GM21423 (cell line): Measurements from ENCODE around the gene ADCY7.

ENCODE experiments used
- ATAC-seq: cut with Tn5 transposase; IDR thresholded peaks from one replicate; pipeline ENCODE4 v1.9.1; 2021; ENCODE audit warnings: mild to moderate bottlenecking, moderate library complexity; ENCODE audit not compliant: unreplicated experiment

The ADCY7 gene

DNA sequence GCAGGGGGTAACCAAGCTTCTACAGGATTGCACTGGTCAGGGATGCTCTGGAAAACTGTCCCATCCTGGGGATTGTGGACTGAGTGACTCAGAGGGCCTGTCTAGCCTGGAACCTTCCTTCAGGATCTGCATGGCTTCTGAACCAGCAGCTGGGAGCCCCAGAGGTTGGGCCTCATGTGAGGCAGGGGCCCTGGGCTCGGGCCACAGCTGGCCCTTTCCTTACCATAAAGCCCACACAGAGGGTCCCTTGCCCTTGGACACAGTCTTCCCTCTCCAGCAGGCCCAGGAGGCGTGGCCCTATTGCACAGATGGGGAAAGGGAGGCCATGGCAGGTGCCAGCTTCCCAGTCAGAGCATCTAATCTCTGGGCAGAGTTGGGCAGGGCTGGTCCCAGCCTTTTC lies 30.5 kb downstream of the ADCY7 start:
- no peak for ATAC-seq

DNA sequence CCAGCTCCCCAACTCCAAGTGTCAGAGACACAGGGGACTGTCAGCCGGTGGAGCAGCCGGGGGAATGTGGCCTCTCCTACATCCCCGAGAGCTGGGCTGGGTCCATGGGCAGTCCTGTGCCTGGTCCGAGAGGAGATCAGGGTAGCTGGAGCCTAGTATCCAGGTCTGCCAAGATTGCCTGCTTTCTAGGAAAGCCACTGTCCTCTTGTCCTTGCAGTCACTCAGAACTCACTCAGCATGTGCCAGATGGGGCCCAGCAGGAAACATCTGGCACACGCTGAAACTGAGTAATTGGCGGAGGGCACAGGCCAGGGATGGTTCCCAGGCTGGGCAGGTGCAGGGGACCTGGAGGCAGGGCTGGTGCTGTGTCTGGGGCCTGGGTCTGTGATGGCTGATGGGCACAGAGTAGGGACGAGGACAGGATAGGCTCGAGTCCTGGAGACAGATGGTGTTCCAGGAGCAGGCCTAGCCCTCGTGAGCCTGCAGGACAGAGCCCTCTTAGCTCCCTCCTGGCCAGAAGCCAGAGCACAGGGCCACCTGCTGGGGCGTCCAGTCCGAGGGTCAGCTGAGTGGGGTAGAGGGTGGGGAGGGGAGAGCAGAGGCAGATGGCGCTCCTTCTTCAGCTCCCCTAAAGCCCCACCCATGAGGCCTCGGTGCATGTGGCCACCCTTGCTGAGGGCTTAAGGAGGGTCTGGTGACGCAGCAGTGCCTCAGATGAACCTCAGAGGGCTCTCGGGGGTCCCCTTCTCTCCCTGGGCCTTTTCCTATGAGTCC lies 31.1 kb downstream of the ADCY7 start:
- ATAC-seq: no peak

DNA sequence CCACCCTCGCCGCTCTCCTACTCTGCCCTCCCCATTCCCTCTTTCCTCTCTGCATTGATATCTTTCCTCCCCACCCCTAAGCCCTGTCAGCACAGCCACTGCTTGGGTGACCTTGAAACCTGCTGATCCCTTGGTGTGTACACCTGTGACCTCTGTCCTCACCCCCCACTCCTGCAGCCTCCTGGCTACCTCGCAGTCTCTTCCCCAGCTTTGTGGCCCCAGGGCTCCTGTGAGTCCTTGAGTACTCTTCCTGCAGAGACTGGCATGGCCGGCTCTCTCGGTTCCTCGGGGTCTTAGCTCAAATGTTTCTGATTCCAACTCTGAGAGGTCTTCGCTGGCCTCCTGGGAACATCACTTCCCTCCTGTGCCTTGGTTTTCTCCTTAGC lies 31.7 kb downstream of the ADCY7 start:
- ATAC-seq: no peak

DNA sequence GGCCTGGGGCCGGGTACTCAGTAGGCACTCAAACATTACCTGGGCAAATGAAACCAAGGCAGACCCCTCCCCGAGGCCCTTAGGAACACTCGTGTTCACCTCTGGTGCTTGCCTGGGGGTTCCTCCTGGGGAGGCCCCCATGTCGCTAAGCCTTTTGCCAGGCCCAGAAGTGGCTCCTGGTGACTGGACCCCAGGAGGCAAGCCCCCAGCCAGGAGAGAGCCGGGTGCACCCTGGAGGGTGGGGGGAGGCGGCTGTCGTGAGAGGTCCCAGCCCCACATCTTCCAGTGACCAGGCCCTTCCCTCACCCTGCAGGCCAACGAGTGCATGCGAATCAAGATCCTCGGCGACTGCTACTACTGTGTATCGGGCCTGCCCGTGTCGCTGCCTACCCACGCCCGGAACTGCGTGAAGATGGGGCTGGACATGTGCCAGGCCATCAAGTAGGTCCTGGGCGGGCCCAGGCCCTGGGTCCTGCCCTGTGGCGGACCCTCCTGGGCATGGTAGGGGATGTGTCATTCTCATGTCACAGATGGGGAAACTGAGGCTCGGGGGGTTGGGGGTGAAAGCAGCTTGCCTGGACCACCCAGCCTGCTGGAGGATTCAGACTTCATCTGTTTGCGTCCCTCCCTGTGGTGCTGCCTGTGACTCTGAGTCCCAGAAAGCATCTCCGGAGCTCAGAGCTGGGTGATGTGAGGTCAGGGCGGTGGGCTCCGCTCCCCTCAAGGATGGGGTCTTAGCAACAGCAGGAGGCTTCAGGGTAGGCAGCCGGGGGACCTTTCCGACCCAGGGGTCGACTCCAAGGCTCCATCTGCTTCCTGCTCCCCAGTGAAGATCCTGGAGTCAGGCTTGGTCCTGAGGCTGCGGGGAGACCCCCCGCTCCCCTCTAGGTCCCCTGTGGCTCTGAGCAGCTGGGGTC lies 32.5 kb downstream of the ADCY7 start:
- no peak for ATAC-seq

DNA sequence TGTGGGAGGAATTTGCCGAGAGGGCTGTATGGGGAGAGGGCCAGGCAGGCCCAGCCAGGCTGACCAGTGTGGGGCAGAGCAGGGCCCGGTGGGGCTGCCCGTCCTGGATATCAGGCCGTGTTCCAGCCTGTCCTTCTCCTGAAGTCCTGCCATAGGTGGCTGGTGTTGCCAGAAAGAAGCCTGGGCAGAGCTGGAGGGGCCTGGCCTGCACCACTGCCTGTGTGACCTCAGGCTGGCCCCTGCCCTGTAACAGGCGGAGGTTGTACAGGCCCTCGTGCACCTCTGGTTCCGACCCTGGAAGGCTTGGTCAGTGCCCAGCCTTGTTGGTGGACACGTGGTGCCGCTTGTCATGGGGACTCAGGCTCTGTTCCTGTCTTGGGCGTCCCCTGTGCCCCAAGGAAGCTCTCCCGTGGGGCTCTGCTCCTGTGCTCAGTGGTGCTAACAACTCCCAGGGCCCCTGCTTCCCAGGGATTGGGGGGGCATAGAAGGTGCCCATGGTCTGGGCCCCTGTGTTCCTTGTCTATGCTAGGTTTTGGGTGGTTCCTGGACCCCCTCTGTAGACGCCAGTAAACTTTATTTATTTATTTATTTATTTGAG lies 33.3 kb downstream of the ADCY7 start:
- ATAC-seq: no peak

DNA sequence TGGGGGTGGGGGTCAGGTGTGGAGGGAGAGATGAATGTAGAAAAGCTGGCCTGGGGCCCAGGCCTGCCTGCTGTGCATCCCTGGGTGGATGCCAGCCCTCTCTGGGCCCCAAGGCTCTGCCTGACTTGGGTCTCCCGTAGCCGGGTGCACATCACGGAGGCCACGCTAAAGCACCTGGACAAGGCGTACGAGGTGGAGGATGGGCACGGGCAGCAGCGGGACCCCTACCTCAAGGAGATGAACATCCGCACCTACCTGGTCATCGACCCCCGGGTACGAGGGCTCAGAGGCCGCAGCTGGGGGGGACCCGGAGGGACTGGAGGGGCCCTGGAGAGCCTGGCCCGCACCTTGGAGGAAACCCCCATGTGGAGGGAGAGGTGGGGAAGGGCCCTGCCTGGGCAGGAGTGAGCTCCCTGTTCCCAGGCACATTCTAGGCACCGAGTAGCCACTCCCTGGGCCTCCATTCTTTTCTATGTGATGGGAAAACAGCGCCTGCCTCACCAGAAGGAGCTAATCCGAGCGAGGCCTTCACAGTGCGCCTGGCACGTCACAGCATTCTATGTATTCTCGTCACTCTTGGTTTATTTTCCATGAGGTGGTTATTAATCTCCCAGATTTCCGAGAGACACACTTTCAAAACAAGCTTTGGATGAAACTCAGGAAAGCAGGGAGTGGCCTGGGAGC lies 34.7 kb downstream of the ADCY7 start:
- ATAC-seq: no peak

DNA sequence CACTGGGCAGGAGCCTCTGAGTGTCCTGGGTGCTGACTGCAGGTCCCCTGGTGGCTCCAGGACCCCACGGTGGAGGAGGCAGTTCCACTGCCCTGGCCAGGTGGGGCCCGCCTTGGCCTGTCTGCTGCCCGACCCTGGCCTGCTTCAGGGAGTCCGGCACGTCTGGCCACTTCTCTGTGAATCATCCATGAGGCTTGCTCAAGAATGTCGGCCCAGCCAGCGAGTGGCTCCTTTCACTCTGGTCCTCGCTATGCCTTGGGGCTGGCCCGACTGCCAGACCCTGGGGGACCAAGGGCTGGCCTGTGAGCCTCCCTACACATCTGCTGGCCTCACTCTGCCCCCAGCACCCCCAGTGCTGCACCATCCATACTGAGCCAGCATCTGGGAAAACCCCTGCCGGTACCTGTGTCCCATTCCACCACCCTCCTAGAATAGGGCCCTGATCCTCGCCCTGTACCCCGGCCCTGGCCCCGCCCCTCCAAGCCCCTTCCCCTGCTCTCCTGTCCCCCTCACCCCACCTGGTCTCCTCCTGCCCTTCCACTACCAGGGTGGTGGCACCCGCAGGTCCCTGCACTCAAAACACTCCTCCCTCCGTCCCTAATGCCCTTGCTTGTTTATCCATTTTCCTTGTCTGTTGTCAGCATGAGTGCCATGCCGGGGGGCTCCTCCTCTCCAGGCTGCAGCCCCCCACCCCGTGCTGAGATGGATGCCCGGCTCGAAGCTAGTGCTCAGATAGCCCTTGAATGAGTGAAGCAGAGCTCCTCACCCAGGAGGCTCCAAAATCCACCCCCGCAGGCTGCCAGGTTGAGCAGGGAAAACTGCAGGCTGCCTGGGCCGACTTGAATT lies 35.5 kb downstream of the ADCY7 start:
- ATAC-seq: no peak

DNA sequence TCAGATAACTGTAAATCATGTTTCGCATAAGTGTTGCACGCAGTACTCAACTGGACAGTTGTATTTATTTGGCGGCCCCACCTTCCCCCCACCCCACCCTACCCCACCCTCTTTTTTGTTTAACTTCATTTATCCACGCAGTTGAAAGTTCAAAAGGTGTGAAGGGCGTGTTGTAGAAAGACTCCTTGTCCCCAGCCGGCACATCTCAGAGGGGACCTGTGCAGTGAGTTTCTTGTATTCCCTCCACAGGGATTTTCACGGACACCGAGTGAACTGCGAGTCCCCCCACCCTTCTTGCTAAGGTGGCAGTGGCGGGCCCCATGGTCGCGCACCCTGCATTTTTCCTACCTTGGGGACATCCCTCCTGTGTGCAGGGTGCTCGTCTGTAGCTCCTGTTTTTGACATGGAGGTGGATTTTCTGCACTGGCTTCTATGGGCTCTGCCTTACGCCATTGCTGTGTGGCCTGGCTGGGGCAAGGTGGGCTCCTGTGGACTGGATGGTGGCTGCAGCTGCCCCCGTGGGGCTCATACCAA lies 36.2 kb downstream of the ADCY7 start:
- no peak for ATAC-seq

DNA sequence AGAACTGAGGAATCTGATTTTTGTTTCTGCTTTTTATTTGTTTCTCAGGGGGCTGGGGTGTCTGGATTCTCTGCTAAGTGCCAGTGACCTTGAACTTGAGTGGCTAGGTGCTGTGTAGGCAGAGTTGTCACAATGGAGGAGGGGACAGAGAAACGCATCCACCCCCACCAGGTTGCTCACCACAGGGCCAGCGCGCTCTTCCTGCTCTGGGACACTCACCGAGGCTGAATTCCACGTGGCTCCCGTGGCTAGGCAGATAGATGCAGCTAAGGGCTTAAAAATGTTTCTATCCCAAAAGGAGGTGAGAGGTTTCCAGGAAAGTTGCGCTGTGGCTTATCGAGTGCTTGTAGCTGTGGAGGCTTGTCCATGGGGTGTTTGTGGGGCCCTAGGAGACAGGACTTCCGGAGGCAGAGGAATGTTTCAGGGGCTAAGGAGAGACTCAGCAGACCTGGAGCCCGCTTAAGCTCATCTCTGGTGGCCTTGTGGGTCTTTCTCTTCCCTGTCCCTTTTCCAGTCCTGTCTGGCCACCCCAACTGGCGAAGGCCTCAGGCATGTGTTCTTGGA lies 36.8 kb downstream of the ADCY7 start:
- no peak for ATAC-seq

DNA sequence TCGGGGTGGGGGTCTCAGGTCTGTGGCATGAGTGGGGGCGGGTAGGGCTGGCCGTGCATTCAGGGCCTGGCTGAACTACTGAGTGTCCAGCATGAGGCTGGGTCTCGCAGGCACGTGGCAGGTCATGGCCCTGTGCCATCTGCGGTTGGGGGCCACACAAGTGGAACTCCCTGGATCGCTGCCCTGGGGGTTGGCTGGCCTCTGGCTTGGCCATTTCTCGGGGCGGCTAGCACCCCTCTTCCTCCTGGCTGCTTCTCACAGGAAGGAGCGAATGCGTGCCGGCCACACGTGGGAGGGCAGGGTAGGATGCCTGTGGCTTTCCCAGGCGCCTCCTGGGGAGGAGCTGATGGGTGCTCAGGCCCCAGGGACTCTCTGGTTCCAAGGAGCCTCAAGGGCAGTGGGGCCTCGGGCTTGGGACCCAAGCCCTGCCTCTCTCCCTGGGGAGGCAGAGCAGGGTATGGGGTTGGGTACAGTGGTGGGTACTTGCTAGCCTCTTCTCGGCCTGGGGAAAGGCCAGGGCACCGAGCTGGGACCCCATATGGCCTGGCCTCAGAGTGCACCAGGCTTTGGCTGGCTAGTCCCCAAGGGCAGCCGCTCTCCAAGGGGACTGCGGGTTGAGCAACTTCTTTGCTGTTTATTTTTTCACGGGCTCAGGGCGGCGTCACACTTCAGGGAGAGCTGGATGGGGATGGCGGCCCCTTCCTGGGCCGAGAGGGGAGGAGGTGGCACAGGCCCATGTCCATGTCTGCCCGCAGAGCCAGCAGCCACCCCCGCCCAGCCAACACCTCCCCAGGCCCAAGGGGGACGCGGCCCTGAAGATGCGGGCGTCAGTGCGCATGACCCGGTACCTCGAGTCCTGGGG lies 37.5 kb downstream of the ADCY7 start:
- ATAC-seq: no peak

DNA sequence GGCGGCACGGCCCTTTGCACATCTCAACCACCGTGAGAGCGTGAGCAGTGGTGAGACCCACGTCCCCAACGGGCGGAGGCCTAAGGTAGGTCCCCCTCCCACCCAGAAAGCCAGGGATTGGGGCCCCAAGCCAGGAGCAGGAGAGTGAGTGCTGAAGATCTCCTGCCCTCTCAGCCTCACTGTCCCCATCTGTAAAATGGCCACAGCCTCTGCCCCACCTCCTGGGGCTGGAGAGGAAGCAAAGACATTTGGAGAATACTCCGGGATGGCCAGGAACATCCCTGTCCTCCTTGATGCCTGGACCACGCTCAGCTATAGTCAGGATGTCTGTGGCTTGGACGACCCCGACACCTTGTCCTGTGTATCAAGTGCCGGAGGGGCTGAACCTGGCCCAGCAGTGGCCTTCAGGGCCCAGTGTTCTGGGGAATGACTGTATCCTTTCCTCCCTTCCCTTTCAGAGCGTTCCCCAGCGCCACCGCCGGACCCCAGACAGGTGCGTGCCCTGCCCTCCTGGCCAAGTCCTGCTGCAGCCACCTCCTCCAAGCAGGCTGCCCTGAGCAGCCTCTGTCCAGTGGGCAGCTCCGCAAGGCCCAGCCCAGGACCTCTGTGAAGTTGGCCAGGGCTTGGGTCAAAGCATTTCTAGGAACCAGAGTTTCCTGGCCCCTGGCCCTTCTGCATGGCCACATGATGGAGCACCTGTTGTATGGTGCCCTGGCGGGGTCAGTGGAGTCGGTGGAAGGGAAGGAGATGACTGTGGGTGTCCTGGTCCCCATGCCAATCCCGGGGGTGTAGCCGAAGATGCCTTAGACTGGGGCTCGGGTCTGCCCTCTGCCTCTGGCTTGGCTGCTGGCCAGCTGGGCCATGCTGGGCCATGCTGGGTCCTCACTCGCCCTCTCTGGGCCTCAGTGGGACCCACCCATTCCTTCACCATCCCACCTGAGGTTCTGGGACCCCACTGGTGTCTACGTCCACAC lies 38.4 kb downstream of the ADCY7 start:
- ATAC-seq: no peak

DNA sequence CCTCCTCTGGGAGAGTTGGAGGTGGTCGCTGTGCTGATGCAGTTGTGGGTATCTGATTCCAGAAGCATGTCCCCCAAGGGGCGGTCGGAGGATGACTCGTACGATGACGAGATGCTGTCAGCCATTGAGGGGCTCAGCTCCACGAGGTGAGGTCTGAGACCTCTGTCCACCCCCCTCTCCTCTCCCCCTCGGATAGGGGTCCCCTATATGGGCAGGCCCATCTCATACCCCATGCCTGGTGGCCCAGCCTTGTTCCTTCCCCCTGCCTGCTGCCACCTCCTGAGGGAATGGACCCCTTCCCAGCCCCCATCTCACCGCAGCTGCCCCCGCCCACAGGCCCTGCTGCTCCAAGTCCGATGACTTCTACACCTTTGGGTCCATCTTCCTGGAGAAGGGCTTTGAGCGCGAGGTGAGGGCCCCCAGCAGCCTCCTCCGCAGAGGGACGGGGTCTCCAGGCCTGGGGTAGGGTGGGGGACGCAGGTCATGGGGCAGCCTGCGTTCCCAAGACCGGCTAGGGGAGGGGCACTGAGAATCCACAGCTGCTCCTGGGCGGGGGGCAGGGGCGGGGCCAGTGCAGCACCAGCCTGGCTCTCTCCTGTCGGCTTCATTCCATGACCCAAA lies 39.2 kb downstream of the ADCY7 start:
- ATAC-seq: no peak

DNA sequence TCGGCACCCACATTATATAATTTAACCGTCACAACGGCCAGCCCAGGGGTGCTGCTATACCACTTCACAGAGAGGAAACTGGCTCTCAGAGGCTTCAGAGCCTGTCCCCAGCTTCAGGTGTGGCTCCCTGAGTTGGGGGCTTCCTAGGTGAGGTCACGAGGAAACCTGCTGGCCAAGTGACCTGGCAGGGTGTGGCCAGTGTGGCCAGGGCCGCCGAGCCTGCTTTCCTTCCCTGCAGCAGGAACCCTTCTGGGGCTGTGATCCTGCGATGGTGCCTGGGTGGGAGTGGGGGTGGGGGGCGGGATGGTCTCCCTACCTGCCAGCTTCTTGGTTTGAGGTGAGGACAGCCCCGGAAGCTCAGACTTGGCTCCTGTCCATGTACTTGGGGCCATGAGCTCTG lies 39.9 kb downstream of the ADCY7 start:
- no peak for ATAC-seq

DNA sequence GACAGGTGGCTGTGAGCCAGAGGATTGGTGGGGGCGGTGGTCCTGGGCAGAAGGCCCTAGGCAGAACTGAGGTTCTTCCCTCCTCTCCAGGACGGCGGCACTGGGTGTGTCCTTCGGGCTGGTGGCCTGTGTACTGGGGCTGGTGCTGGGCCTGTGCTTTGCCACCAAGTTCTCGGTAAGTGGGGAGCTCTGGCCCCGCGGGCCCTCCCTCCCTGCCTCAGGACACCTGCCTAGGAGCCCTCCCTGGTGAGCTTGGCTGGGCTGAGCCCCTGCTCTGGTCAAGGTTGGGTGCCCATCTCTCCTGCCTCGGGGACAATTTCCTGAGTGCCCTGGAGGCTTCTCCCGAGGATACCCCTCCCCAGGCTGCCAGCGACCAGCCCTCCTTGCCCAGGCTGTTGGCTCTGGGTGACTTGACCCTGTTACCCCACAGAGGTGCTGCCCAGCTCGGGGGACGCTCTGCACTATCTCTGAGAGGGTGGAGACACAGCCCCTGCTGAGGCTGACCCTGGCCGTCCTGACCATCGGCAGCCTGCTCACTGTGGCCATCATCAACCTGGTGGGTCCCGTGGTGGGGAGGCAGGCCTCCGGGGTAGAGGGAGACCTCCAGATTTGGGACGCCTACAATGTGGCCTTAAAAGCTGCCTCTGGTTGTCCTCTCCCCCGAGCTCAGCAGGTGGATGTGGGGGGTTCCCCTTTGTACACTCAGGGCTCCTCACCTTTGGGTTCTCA lies 42.0 kb downstream of the ADCY7 start:
- no peak for ATAC-seq

DNA sequence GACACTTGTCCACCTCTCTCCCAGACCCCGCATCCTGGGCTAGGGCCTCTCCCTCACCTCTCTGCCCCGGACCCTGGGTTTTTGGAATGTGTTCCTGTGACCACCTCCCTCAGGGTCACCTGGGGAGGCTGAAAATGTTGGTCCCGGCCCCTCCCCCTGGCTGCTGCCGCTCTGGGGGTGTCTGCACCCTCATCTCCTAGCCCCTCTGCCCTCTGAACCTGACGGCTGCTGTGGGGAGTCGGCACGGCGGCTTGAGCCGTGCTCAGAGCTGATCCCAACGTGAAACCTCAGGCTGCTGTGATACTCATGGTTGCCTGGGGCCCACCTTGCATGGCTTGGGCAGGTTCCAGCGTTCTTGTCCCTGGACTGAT lies 42.8 kb downstream of the ADCY7 start:
- ATAC-seq: no peak

DNA sequence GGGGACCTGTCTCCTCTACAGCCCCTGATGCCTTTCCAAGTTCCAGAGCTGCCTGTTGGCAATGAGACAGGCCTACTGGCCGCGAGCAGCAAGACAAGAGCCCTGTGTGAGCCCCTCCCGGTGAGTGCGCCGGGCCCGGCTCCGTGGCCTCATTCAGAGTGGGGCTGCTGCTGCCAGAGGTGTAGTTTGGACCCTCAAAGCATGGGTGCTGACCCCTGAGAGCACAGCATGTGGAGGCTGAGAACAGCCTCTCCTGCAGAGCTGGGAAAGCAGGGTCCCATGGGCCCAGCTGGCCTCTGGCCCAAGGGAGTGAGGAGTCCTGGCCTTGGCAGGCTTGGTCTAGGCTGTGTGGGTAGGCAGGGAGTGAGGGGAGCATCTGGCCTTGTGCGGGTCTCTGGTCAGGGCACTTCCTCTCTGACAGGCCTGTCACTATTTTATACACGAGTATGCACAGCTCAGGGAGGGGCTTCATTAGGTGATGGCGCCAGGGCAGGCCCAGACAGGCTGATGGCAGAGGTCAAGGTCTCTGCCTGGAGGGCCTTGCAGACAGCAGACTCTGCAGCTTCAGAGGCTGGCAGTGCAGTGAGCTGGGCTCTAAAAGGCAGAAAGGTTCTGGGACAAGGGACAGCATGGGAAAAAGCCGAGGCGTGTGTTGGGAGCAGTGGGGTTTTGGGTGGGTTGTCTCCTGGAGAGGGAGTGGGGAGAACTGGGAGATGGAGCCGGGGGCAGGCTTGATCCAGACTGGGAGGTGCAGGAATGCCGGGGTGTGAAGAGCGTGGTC lies 43.4 kb downstream of the ADCY7 start:
- ATAC-seq: no peak
